Measurements from ENCODE around the gene TRAF2.

Gene TRAF2

DNA sequence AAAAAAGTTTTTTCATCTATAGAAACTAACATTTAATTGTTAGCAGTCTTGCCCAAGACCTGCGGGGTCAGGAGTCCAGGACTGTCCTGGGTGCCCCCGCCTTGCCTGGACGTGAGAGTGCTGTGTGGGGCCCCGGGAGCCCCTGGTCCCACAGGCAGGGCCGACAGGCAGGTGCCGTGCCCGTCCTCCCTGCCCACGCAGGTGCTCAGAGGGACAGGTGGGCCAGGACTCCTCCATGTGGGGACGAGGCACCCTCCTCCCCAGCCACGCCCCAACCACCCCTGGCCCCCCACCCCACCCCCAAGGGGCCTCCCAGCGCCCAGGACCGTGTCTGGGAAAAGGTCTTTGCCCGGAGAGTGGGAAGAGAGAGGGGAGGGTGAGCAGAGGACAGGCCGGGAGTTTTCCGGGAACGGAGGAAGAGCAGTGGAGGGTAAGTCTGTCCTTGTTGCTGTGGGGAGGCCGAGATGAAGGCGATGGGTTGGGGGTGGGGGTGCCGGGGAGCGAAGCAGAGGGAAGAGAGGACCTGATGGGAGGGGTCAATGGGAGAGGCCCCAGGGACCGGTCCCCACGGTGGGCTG lies 63.0 kb downstream of the TRAF2 start:
- DNase-seq (ENCODE audit: low read depth, low spot score), result no peak

DNA sequence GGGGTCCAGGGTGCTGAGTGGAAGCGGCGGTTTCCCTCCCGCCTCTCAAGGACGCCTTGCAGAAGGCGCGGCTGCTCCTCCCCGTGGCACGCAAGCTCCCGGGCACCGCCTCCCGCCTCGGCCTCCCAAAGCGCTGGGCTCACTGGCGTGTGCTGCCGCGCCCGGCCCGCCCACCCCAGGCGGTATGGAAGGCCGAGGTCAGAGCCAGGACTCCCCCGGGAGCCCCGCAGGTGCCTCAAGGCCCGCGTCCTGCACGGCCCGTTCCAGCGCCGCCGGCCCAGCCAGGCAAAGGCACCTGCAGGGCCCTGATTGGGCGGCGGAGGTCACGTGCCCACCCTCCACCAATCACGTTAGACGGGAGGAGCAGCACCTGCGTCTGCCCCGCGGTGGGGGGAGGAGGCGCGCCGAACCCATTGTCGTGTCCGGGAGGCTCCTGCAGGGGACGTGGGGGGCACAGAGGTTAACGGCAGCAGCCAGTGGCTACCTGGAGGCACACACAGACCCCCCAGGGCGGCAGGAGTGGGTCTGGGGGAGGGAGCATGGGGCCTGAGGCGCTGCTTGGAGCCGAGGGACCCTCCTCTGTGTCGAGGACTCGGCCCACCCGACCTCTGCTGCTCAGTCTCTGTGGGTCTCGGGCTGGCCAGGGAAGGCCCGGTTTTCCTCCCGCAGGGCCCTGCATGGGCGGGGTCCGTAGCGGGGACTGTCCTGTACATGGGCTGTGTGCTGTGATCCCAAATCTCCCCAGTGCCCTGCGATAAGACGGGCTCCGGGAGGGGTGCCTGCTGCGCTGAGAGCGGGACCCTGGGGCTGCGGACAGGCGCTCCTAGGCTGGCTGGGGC lies 63.7 kb downstream of the TRAF2 start:
- DNase-seq (ENCODE audit: low read depth, low spot score), result no peak

DNA sequence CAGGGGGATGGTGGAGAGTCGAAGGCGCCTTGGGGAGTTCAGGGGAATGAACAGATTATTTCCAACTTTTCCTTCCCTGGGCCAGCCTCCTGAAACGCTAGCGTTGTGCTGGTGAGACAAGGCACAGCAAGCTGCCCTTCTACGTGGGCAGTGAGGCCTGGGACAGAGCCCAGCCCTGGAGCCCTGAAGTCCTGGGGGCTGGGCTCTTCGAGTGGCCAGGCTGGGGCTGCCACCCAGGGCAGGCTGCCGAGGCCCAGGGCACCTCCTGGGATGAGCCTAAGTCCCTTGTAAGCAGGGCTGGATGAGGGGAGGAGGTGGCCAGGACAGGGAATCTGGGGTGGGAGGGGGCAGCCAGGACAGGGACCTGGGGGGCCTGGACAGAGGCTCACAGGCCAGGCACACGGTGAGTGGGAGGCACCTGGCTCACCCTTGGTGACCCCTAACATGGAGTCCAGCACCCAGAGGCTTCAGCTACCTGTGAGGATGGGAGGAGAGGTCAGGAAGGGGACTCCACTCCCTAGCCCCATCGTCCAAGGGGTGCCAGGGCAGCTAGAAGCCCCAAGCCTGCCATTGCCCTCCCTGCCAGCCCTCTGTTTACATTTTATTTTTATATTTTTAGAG lies 64.5 kb downstream of the TRAF2 start:
- DNase-seq (ENCODE audit: low read depth, low spot score), result no peak

DNA sequence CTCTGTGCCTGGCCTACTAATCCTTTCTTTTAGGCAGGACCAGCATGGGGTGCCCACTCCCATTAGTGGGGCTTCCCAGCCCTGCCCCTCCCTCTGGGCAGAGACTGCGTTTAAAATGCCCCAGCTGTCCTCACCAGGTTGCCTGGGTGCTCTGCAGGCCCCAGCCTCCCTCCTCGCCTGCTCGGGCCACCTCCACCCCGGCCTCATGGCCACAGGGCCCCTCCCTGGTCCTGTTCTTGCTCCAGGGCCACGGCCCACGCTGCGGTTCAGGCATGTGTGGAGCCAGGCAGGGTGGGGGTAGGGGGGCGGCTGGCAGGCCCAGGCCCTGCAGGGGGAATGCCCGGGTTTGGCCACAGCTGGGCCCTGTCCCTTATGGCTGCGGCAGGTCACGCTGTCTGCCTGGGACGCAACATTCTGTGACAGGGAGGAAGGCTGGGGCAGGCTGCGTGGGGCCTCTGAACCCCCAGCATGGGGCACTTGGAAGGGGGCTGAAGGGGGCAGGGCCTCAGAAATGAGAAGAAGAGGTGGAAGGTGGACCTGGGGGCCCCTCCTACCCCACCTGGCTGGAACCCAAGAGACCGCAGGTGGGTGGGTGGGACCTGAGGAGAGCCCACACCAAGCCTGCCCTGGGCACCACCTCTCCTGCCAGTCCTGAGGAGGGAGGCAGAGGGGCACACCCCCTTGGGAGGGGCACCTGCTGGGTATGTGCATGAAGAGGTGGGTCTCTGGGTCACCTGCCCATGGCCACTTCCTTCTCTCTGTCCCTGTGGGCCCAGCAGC lies 65.4 kb downstream of the TRAF2 start, which contains the start of gene LCN12:
Gene LCN12, plus strand, starts transcription at position 733 of the 780 bp plus-strand sequence. CDS start 55 bp downstream, outside the sequence.
- DNase-seq (ENCODE audit: low read depth, low spot score), result no peak

DNA sequence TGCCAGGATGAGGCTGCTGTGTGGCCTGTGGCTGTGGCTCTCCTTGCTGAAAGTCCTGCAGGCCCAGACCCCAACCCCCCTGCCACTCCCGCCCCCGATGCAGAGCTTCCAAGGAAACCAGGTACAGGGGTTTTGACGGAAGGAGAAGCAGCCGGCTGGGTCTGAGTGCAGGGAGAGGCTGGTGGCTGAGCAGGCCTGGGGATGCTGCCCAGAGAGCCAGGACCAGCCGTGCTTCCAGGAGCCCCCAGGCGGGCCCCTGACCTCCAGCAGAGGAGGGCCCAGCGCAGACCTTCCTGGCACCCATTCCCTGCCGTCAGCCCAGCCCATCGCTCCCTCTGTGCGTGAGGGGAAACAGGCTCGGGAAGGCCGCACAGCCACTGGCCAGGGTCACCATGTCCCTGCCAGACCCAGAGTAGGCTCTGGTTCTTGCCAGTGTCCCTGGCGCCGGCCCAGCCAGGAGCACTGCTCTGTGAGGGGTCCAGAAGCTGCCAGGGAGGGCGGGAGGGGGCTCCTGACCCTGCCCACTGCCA lies 66.1 kb downstream of the TRAF2 start:
- DNase-seq (ENCODE audit: low read depth, low spot score), result no peak

DNA sequence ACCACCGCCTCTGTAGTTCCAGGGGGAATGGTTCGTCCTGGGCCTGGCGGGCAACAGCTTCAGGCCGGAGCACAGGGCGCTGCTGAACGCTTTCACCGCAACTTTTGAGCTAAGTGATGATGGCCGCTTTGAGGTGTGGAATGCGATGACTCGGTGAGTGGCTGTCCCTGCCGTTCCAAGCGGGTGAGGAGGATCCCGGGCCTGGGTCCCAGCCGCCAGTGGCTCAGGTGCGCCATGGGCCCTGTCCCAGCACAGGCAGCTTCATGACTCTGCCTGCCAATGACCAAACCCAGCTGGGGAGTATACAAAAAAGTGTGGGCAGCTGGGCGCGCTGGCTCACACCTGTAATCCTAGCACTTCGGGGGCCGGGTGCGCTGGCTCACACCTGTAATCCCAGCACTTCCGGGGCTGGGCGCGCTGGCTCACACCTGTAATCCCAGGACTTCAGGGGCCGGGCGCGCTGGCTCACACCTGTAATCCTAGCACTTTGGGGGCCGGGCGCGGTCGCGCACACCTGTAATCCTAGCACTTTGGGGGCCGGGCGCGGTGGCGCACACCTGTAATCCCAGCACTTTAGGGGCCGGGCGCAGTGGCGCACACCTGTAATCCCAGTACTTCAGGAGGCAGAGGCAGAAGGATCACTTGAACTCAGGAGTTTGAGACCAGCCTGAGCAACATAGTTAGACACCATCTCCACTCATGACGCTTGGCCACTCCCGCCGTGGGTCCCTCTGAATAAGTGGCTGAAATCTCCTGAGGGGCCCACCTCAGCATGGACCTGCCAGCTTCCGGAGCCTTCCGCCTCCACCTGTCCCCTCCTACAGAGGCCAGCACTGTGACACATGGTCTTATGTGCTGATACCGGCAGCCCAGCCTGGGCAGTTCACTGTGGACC lies 66.8 kb downstream of the TRAF2 start:
- DNase-seq (ENCODE audit: low read depth, low spot score), result no peak

DNA sequence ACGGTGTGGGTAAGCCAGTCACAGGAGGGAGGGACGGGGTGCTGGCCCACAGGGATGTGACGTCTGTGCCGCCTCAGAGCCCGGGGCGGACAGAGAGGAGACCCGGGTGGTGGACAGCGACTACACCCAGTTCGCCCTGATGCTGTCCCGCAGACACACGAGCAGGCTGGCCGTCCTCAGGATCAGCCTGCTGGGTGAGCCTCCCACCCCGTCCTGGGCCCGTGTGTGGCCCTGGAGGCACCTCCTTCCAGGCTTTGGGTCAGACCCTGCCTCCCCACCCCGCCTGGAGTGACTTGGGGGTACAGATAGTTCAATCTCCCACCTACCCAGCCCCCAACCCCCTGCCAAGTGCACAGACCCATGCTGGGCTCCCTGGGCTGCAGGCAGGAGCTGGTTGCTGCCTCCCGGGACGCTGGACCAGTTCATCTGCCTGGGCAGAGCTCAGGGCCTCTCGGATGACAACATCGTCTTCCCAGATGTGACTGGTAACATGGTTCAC lies 67.5 kb downstream of the TRAF2 start:
- DNase-seq (ENCODE audit: low read depth, low spot score), result no peak

DNA sequence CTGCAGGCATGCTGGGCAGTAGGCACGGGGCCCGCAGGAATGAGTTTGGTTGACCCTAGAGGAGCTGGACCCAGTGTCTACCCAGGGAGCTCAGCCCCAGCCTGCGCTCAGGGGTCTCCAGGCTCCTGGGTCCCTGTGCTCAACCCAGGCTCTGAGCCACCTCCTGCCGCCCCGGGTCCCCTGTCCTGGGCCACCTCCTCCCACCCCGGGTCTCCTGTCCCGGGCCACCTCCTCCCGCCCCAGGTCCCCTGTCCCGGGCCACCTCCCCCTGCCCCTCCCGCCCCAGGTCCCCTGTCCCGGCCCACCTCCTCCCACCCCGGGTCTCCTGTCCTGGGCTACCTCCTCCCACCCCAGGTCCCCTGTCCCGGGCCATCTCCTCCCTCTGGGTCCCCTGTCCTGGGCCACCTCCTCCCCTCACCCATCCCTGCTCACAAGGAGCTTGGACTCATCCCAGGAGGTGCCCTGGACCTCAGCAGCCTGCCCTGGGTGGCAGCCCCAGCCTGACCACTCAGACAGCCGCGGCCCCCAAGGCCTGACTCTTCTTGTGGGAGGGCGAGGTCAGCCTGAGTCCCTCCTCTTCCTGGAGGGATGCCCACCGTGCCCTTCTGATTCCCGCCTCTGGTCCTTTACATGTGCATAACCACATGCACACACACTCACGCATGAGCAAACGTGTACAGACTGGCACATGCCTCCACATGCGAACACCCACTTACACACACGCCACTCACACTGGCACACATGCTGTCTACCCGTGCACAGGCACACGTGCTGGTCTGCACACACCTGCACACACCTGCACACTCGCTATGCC lies 68.2 kb downstream of the TRAF2 start:
- no peak for DNase-seq (ENCODE audit: low read depth, low spot score)

DNA sequence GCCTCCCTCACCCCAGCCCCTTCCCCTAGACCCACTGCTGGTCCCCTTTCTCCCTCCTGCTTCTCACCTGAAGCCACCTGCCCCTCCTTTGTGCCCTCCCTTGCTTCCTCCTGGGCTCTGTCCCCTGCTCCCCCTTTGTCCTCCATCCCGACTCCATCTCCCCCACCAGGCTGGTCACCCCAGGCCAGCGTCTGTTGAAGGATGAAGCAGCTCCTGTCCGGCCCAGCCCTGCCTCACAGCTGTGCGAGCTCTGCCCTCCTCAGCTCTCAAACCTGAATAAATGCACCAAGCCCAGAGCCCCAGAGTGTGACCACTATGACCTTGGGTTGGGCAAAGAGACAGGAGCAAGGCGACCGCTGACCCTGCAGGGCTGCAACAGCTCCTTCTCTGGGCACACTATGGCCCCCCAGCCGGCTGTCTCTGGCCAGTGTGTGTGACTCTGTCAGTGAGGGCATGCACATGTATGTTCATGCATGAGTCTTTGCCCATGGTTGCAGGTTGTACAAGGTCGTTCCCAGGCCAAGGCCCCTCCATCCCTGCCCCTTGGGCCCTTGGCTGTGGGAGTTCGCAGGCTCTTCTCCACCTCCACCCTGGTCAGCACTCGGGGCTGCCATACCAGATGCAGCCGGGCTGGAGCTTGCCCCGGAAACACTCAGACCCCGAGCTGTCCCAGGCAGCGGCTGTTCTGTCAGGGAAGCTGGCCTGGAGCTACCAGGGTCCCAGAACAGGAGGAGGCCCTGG lies 69.1 kb downstream of the TRAF2 start:
- no peak for DNase-seq (ENCODE audit: low read depth, low spot score)

DNA sequence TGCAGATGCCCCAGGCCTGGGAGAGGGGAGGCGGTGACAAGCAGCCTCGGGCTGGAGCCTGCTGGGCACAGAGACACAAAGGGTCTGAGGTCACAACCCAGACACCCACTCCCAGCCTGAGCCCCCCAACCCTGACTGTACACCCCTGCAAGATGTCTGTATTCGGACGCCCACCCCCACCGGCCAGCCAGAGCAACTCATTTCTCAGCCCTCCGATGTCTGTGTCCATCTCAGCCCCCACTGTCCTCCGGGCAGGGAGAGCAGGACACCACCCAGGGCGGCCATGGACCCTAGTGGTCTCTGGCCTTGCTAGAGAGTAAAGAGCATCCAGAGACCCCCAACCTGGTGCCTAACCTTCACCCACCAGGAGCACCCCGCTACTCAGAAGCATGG lies 69.6 kb downstream of the TRAF2 start:
- DNase-seq (ENCODE audit: low read depth, low spot score), result no peak

DNA sequence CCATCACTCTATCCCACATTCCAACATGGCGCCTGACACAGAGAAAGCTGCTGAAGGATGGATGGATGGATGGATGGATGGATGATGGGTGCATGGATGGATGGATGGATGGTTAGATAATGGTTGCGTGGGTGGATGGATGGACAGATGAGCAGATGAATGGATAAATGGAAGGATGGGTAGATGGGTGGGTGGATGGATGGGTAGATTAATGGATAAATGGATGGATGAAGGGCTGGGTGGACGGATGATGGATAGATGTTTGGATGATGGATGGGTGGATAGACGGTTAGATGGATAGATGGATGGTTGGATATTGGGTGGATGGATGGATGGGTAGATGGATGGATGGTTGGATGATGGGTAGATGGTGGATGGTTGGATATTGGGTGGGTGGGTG lies 70.3 kb downstream of the TRAF2 start:
- DNase-seq (ENCODE audit: low read depth, low spot score), result no peak

DNA sequence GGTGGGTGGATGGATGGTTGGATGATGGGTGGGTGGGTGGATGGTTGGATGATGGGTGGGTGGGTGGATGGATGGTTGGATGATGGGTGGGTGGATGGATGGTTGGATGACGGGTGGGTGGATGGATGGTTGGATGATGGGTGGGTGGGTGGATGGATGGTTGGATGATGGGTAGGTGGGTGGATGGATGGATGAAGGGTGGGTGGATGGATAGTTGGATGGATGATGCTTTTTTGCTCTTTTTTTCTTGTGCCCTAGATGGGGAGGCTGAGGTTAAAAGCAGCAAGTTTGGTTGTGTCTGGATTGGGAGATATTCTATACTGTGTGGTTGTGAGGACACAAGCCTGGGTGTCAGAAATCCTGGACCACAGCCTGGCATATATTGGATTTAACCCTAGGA lies 71.1 kb downstream of the TRAF2 start:
- DNase-seq (ENCODE audit: low read depth, low spot score), result no peak

DNA sequence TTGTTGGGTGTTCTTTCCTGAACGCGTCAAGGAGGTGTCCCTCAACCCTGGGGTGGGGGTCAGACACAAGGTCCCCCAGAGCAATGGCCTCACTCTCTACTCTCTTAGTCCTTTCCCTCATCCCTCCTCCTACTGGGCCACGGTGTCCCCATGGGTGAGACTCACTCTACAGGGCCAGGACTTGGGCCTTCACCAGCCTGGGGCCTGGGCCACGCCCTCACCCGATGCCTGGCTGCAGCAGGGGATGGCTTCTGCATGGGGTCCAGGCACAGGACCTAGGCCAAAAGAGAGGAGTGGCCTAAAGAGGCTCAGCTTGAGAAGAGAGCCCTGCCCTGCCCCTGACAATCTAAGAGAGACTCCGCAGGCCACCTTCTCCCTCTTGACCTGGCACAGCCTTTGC lies 71.6 kb downstream of the TRAF2 start:
- DNase-seq (ENCODE audit: low read depth, low spot score), result no peak

DNA sequence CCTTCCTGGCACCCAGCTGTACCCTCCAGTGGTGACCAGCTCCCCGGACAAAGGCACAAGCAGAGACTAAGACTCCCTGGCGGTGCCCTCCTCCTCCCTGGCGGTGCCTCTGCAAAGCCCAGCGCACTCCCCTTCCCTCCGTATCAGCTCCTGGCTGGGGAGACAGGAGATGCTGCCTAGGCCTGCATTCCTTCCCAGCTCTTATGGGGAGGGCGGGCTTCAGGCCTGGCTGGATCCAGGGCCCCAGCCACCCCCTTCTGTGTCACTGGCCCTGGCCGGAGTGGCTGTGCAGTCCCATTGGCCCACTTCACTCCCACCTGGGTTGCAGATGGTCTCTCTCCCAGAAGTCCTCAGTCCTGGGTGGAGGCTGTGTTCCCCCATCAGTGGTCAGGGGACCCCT lies 72.2 kb downstream of the TRAF2 start:
- no peak for DNase-seq (ENCODE audit: low read depth, low spot score)

DNA sequence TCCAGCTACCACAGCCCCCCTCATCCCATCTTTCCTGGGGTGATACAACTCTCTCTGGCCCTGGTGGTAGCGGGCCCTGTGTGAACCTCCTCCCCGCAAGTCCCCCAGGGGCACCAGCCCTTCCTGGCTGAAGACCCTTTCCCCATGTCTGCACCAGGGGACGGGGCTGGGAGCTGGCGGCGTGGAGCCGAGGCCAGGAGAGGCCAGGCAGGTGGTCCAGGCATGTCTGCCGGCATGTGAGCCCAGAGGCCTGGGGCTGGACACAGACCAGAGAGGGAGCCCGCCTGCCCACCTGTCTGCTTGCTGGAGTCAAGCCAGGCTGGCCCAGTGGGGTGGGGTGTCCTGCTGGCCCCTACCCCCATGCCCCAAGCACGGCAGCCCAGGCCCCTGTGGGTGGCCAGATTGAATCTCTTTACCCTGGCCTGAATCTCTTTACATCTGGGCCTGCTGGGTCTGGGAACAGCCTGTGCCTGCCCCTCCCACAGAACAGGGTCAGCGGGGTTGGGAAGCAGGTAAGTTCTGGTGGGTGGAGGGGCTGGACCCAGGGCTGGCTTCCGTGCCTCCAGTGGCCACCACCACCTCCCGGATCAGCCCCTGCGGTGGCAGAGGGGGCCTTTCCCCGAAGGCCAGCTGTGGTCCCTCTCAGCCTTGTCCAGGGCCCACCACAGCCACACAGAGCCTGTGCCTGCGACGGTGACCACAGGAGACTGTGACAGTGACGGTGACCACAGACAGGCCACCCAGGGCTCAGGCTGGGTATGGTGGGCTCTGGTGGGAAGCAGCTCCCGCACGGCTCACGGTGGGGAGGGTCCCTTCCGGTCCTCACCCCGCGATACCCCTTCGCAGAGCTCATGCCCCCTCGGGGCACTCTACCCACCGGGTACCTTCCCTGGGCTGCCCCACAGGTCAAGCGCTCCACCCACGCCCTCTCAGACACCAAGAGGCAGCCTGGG lies 72.9 kb downstream of the TRAF2 start:
- no peak for DNase-seq (ENCODE audit: low read depth, low spot score)

DNA sequence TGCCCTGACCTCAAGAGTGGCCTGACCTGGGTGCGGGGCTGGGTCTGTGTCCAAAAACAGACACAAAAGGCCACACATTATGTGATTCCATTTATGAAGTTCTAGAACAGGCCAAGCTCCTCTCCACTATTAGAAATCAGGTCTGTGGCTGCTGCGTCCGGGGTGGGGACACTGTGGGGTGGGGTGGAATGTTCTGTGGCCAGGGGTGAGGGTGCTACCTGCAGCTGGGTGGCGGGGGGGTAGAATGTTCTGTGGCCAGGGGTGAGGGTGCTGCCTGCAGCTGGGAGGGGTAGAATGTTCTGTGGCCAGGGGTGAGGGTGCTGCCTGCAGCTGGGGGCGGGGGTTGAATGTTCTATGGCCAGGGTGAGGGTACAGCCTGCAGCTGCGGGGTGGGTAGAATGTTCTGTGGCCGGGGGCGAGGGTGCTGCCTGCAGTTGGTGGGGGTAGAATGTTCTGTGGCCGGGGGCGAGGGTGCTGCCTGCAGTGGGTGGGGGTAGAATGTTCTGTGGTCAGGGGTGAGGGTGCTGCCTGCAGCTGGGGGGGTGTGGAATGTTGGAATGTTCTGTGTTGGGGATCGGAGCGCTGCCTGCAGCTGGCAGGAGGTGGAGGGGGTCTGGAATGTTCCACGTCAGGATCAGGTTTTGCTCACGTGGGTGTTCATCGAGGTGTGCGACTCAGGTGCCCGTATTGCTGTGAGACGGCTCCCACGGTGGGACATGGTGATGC lies 74.1 kb downstream of the TRAF2 start:
- no peak for DNase-seq (ENCODE audit: low read depth, low spot score)

DNA sequence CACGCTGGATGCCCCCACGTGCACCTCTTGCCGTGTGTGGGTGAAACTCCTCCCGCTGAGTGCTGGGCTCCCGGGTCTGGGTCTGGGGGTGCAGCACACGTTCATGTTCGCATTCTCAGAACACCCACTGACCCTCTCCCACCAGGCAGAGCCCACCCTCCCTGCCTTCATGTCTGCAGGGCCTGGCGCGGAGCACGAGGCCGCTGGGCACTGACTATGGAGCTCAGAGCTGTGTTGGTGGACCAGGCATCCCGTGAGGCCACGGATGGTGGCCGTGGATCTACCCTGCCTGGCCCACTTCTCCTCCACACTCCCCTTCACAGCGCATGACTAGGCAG lies 74.6 kb downstream of the TRAF2 start:
- DNase-seq (ENCODE audit: low read depth, low spot score), result no peak

Data from brain pericyte (primary cell).